ENCODE data around the gene AANAT. TPM values are rescaled to one million over a fixed set of nuclear protein-coding genes. Genes with fewer than 3 reads are reported as not detected.

Gene AANAT
- total and polyA plus RNA-seq, 2 donors (not counting 3 experiments of a cell fraction or from before 2014, with no cell fraction given): not detected

DNA sequence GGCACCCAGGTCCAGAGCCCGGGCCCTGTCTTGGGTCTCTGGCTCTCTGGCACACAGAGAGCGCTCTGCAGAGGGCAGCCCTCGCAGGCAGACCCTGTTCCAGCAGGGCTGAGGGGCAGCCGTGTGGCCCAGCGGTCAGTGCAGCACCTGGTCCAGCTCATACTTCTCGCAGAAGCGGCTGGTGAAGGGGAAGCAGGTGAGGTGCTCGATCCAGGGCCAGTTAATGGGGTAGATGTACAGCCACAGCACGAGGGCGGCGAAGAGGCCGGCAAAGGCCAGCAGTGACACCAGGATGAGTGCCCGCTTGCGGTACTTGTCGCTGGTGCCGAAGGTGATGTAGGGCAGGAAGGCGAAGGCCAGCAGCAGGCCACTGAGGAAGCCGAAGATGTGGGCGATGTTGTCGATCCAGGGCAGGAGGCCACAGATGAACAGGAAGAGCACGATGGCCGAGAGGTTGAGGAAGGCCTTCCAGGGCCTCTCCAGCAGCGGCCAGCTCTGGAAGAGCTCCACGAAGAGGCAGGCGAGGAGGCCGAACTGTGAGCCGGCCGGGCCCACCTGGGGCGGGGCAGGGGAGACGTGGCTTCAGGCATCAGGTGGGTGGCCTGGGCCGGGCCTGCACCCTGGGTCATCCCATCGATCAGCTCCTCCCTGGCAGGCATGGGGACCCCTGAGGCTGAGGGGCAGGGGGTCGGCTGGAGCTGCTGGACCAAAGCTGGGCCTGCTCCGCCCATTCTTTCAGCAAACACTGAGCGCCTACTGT, 4.3 kb downstream of the AANAT start:
- H3K9me3 ChIP-seq (replicated peaks; ENCODE audit: control insufficient read depth, insufficient read depth, low read length): no peaks in the 10 kb centered on the region
- H3K4me1 ChIP-seq (ENCODE audit: control insufficient read depth, extremely low read depth, insufficient read depth, low read length): no peaks in the 10 kb centered on the region
- no peaks in the 10 kb centered on the region for H3K27me3 ChIP-seq (ENCODE audit: control insufficient read depth in 2 of 2, insufficient read depth in 2 of 2, low read length in 2 of 2)
- CTCF ChIA-PET: interaction anchor here (0.7 to 0.8 kb wide), 2 partner anchors 28 to 32 kb away, joined by 3 read pairs; no protein-coding TSS in a partner anchor
- no peak overlapping the region for H2AFZ ChIP-seq (ENCODE audit: low read depth, low read length)
- no peak overlapping the region for H3K27ac ChIP-seq (ENCODE audit: insufficient read depth, low read depth, low read length)
- H3K9me1 ChIP-seq (replicated peaks; ENCODE audit: control insufficient read depth, extremely low read depth, insufficient read depth, low read length): no peaks in the 10 kb centered on the region
- intact Hi-C loops (cut with micrococcal nuclease) (no loop called here), dilution Hi-C loops (cut with MboI; ENCODE audit: extremely low pct_ligation_motif_present, low sequenced_read_pairs) (no loop called here)
- no peak for FAIRE-seq
- H3K4me2 ChIP-seq (ENCODE audit: insufficient read depth, low read length): no peak overlapping the region
- no peak overlapping the region for H3K9ac ChIP-seq (replicated peaks; ENCODE audit: extremely low read depth, insufficient read depth, low read length)
- no peaks in the 10 kb centered on the region for H4K20me1 ChIP-seq (replicated peaks; ENCODE audit: control insufficient read depth, extremely low read depth, insufficient read depth, low read length)
- TF ChIP-seq, protein P1, sequence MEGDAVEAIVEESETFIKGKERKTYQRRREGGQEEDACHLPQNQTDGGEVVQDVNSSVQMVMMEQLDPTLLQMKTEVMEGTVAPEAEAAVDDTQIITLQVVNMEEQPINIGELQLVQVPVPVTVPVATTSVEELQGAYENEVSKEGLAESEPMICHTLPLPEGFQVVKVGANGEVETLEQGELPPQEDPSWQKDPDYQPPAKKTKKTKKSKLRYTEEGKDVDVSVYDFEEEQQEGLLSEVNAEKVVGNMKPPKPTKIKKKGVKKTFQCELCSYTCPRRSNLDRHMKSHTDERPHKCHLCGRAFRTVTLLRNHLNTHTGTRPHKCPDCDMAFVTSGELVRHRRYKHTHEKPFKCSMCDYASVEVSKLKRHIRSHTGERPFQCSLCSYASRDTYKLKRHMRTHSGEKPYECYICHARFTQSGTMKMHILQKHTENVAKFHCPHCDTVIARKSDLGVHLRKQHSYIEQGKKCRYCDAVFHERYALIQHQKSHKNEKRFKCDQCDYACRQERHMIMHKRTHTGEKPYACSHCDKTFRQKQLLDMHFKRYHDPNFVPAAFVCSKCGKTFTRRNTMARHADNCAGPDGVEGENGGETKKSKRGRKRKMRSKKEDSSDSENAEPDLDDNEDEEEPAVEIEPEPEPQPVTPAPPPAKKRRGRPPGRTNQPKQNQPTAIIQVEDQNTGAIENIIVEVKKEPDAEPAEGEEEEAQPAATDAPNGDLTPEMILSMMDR (IDR thresholded peaks at IDR 0.05; ENCODE audit: extremely low read depth in 1 of 2, insufficient read depth in 1 of 2, low read depth in 1 of 2, low read length in 2 of 2): no peak
- H3K4me3 ChIP-seq (replicated peaks in 1 of 3; ENCODE audit: insufficient read depth in 1 of 3, low read depth in 1 of 3, low read length in 3 of 3): no peak overlapping the region
- no peaks in the 10 kb centered on the region for H3K79me2 ChIP-seq (ENCODE audit: control insufficient read depth, insufficient read depth, low read length)
- peaks cover 0 to 11% of the 10 kb centered on the region in 2 experiments for H3K36me3 ChIP-seq (ENCODE audit: control insufficient read depth in 2 of 2, extremely low read depth in 1 of 2, insufficient read depth in 2 of 2, low read length in 2 of 2)
- DNase-seq (ENCODE audit: low read depth, low spot score): no peak
- BruUV-seq (replicated peaks): no TSS peak
- POLR2A ChIA-PET: no interaction called here

DNA sequence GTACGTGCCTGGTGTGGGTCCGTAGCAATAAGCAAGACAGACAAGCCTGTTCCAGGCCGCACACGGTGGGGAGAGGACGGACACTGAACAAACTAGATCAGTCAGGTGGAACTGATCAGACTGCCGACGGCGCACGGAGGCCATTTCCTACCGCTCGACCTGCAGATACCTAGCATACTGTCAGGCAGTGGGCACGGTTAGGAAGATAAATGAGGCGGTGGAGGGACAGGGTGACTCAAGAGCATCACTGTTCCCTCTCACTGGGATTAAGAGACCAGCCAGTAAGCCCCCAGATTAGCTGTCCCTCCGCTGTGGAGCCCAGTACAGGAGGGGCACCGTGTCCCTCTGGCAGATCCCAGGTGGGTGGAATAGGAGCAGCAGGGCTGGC, 4.8 kb downstream of the AANAT start:
- CTCF ChIA-PET: interaction anchor here (0.8 kb wide), 1 partner anchor 27 kb away, joined by 3 read pairs; no protein-coding TSS in a partner anchor
- H3K27ac ChIP-seq (ENCODE audit: insufficient read depth, low read depth, low read length): no peak overlapping the region
- no peaks in the 10 kb centered on the region for H3K9me1 ChIP-seq (replicated peaks; ENCODE audit: control insufficient read depth, extremely low read depth, insufficient read depth, low read length)
- no TSS peak for BruUV-seq (replicated peaks)
- H3K79me2 ChIP-seq (ENCODE audit: control insufficient read depth, insufficient read depth, low read length): no peaks in the 10 kb centered on the region
- no peaks in the 10 kb centered on the region for H3K9me3 ChIP-seq (replicated peaks; ENCODE audit: control insufficient read depth, insufficient read depth, low read length)
- dilution Hi-C loops (cut with MboI; ENCODE audit: extremely low pct_ligation_motif_present, low sequenced_read_pairs): no loop called here
- intact Hi-C loops (cut with micrococcal nuclease): no loop called here
- no peak overlapping the region for H3K9ac ChIP-seq (replicated peaks; ENCODE audit: extremely low read depth, insufficient read depth, low read length)
- POLR2A ChIA-PET: no interaction called here
- H3K27me3 ChIP-seq (ENCODE audit: control insufficient read depth in 2 of 2, insufficient read depth in 2 of 2, low read length in 2 of 2): no peaks in the 10 kb centered on the region
- TF ChIP-seq EZH2 (IDR thresholded peaks at IDR 0.05; ENCODE audit: borderline replicate concordance, low read depth, low read length, severe bottlenecking) (no peak), FOS (IDR thresholded peaks at IDR 0.05; ENCODE audit: borderline replicate concordance, insufficient read depth, low read length) (no peak), MYC (IDR thresholded peaks at IDR 0.05; ENCODE audit: low read depth, low read length) (no peak), GATA2 (IDR thresholded peaks at IDR 0.05; ENCODE audit: insufficient read depth, insufficient read length, low read depth, low read length) (no peak), POLR2AphosphoS5 (IDR thresholded peaks at IDR 0.05; ENCODE audit: insufficient read depth, low read depth, low read length) (no peak), JUN (IDR thresholded peaks at IDR 0.05; ENCODE audit: borderline replicate concordance, insufficient read depth, insufficient read length, low read depth) (no peak), POLR2A (IDR thresholded peaks at IDR 0.05; ENCODE audit: low read depth, low read length) (no peak)
- TF ChIP-seq, protein P1 (IDR thresholded peaks at IDR 0.05; ENCODE audit: extremely low read depth in 1 of 2, insufficient read depth in 1 of 2, low read depth in 1 of 2, low read length in 2 of 2): no peak
- TF ChIP-seq, protein P2, sequence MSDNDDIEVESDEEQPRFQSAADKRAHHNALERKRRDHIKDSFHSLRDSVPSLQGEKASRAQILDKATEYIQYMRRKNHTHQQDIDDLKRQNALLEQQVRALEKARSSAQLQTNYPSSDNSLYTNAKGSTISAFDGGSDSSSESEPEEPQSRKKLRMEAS (IDR thresholded peaks at IDR 0.05; ENCODE audit: insufficient read depth, insufficient read length): no peak
- no peak overlapping the region for H3K4me2 ChIP-seq (ENCODE audit: insufficient read depth, low read length)
- H2AFZ ChIP-seq (ENCODE audit: low read depth, low read length): no peak overlapping the region
- no peak overlapping the region for H3K4me3 ChIP-seq (replicated peaks in 1 of 3; ENCODE audit: insufficient read depth in 1 of 3, low read depth in 1 of 3, low read length in 3 of 3)
- no peak for FAIRE-seq
- H4K20me1 ChIP-seq (replicated peaks; ENCODE audit: control insufficient read depth, extremely low read depth, insufficient read depth, low read length): no peaks in the 10 kb centered on the region
- peaks cover 0 to 11% of the 10 kb centered on the region in 2 experiments for H3K36me3 ChIP-seq (ENCODE audit: control insufficient read depth in 2 of 2, extremely low read depth in 1 of 2, insufficient read depth in 2 of 2, low read length in 2 of 2)
- H3K4me1 ChIP-seq (ENCODE audit: control insufficient read depth, extremely low read depth, insufficient read depth, low read length): no peaks in the 10 kb centered on the region
- DNase-seq (ENCODE audit: low read depth, low spot score): no peak

All from endothelial cell of umbilical vein (primary cell).